GM23248 (cell line): ENCODE results near the gene VWA1. TPM values are rescaled to one million over a fixed set of nuclear protein-coding genes. Genes with fewer than 3 reads are reported as not detected.

Experiments used
- DNase-seq: peaks from one replicate; pipeline ENCODE4 v3.0.0-alpha.2; 2015
- H2AFZ ChIP-seq: fragments of 200-600 bp; sonication (generic); 2 replicates; pipeline ENCODE4 v1.6.1; 2016; ENCODE audit warnings: antibody characterized with exemption
- H3F3A ChIP-seq: fragments of 200-600 bp; sonication (generic); 2 replicates; pipeline ENCODE4 v1.6.1; 2016; ENCODE audit warnings: mild to moderate bottlenecking, antibody characterized with exemption, mixed run types; ENCODE audit not compliant: insufficient read depth
- H3K27ac ChIP-seq: fragments of 200-600 bp; sonication (generic); 2 replicates; pipeline ENCODE4 v1.5.1; 2016; ENCODE audit warnings: mild to moderate bottlenecking
- H3K27me3 ChIP-seq: fragments of 200-600 bp; sonication (generic); replicated peaks from 2 replicates; pipeline ENCODE4 v1.6.1; 2016; ENCODE audit warnings: mild to moderate bottlenecking; ENCODE audit not compliant: insufficient read depth
- H3K36me3 ChIP-seq: fragments of 200-600 bp; sonication (generic); 2 replicates; pipeline ENCODE4 v1.6.1; 2016; ENCODE audit warnings: low read depth, mild to moderate bottlenecking
- H3K4me1 ChIP-seq: fragments of 200-600 bp; sonication (generic); 2 replicates; pipeline ENCODE4 v1.6.1; 2016; ENCODE audit warnings: mild to moderate bottlenecking; ENCODE audit not compliant: insufficient read depth
- H3K4me2 ChIP-seq: fragments of 200-600 bp; sonication (generic); one replicate; pipeline ENCODE4 v1.6.1; 2016; ENCODE audit warnings: mild to moderate bottlenecking; ENCODE audit not compliant: unreplicated experiment
- H3K4me3 ChIP-seq: fragments of 200-600 bp; sonication (generic); 2 replicates; pipeline ENCODE4 v1.5.1; 2016; ENCODE audit warnings: mild to moderate bottlenecking
- H3K79me2 ChIP-seq: fragments of 200-600 bp; sonication (generic); 2 replicates; pipeline ENCODE4 v1.6.1; 2016; ENCODE audit warnings: mild to moderate bottlenecking; ENCODE audit not compliant: insufficient read depth
- H3K9ac ChIP-seq: fragments of 200-600 bp; sonication (generic); 2 replicates; pipeline ENCODE4 v1.6.1; 2016; ENCODE audit warnings: mild to moderate bottlenecking
- H3K9me2 ChIP-seq: fragments of 200-600 bp; sonication (generic); 2 replicates; pipeline ENCODE4 v1.6.1; 2016; ENCODE audit warnings: mixed run types, mild to moderate bottlenecking, moderate library complexity; ENCODE audit not compliant: insufficient read depth
- H3K9me3 ChIP-seq: fragments of 200-600 bp; sonication (generic); one replicate; pipeline ENCODE4 v1.6.1; 2017; ENCODE audit warnings: low read depth
- H4K20me1 ChIP-seq: fragments of 200-600 bp; sonication (generic); 2 replicates; pipeline ENCODE4 v1.6.0; 2016; ENCODE audit not compliant: insufficient read depth
- EZH2 ChIP-seq: fragments of 200-600 bp; sonication (generic); IDR thresholded peaks from 2 replicates; pipeline ENCODE4 v1.6.1; 2018; ENCODE audit warnings: antibody characterized with exemption, mild to moderate bottlenecking; ENCODE audit not compliant: insufficient read depth, poor library complexity, severe bottlenecking
- EZH2phosphoT487 ChIP-seq: fragments of 200-600 bp; sonication (generic); IDR thresholded peaks from 2 replicates; pipeline ENCODE4 v1.6.1; 2018; ENCODE audit warnings: antibody characterized with exemption, moderate library complexity, mild to moderate bottlenecking, low read depth; ENCODE audit not compliant: insufficient read depth
- WGBS, 2 experiments: methylation state at CpG; one replicate each; pipeline ENCODE4 v1.1.6; 2015 to 2017; ENCODE audit warnings: low lambda C conversion rate in 2 of 2, low coverage in 1 of 2; ENCODE audit errors: missing lambda C conversion rate in 2 of 2; 5-methylcytosine and 5-hydroxymethylcytosine counted together
- in situ Hi-C: fragments of 300-500 bp; cut with MboI; formaldehyde crosslinking; loops from 2 replicates; pipeline ENCODE4 v1.15.0; 2020
- polyA plus RNA-seq: library from polyadenylated mRNA; unstranded; fragments of >200 nt; fragmentation: Nextera tagmentation; extraction: Ambion mirVana; gene quantifications from 2 replicates; pipeline ENCODE4 v1.2.1, GENCODE V29; 2016
- total RNA-seq: library from RNA; depleted of rRNA; stranded (reverse); fragments of >200 nt; shearing (Covaris generic); gene quantifications from 2 replicates; pipeline ENCODE4 v1.2.3, GENCODE V29; 2014

The VWA1 gene
- total and polyA plus RNA-seq, 2 experiments from 2014 or later, result 1.3 to 1.4 TPM

DNA sequence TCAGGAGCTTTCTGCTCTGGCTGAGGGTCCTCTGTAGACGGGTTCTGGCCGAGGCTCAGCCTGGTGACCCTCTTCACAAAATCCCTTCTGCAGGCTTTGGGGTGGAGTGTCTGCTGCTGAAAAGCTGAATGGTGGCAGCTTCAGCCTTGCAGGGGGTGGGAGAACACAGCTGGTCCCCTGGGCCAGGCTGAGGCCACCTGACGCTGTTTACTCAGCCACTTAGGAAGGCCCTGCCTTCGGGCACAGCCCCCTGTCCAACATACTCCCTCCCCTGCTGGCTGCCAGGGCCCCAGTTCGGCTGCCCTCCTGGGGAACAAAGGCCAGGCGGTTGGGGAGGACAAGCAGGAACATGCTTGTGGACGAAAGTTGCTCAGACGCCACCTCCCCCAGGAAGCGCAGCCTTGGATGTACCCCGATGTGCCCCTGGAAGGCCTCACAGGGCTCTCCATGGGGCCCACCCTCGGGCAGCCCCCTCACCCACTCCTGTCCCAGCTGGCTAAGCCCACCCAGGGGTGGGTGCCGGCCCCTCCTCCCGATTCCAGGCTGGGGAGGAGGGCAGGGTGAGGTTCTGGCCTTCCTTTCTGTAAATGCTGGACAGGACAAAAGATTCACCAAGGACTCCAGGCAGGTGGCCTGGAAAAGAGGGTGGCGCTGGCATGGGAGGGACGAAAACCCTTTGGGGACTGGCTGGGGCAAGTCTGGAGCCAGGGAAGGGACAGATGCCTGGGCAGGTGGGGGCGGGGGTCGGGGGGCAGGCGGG lies 14.2 kb upstream of the VWA1 start, which contains the start of gene ANKRD65:
Gene ANKRD65 (minus strand): TSS at position 130 of the 760 bp plus-strand sequence. CDS start 271 bp downstream, outside the sequence.
- Histone ChIP-seq H4K20me1 (no peaks in the 10 kb centered on the region), H3K4me1 (no peaks in the 10 kb centered on the region), H3K9me2 (no peaks in the 10 kb centered on the region), H3K79me2 (no peaks in the 10 kb centered on the region), H3K9me3 (no peaks in the 10 kb centered on the region), H3K36me3 (no peaks in the 10 kb centered on the region), H3K27me3 (no peaks in the 10 kb centered on the region), H3K4me3 (no peak within 1 kb of the TSS), H3K4me2 (no peak within 1 kb of the TSS), H3K27ac (no peak within 1 kb of the TSS), H2AFZ (no peak within 1 kb of the TSS), H3K9ac (no peak within 1 kb of the TSS), H3F3A (no peaks in the 10 kb centered on the region)
- TF ChIP-seq EZH2phosphoT487 (no peak), EZH2 (no peak)
- no peak for DNase-seq
- WGBS, 2 experiments, result 82 to 83% methylated on average over 14 to 17 of the region's 18 CpGs
- in situ Hi-C loops, result no loop called here

DNA sequence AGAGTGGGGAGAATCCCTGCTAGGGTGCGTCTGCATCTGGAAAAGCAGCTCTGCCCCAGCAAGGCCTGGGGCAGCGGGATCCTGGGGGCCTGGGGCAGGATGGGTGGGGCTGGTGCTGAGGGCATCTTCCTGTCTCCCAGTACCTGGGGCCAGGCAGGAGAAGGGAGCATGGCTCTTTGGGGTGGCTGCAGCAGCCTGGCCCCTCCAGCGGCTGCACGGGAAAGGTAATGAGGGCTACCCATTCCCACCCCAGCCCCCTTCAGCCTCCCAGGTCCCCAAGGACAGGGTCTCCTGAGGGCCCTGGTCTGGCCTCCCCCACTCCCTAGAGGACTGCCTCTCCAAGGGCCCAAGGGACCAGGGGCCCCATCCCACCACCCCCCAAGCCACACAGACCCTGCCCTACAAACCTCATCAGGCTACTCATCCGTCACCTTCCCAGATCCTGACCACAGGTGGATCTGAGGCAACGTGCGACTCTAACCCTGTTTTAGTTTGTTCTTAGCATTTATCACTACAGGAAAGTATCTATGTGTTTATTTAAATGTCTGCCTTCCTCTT lies 13.5 kb upstream of the VWA1 start:
- Histone ChIP-seq H3F3A (no peaks in the 10 kb centered on the region), H3K79me2 (no peaks in the 10 kb centered on the region), H3K9ac (no peak overlapping the region), H3K4me3 (no peak overlapping the region), H3K4me2 (no peak overlapping the region), H4K20me1 (no peaks in the 10 kb centered on the region), H3K4me1 (no peaks in the 10 kb centered on the region), H3K27me3 (no peaks in the 10 kb centered on the region), H3K9me2 (no peaks in the 10 kb centered on the region), H3K9me3 (no peaks in the 10 kb centered on the region), H2AFZ (no peak overlapping the region), H3K27ac (no peak overlapping the region), H3K36me3 (no peaks in the 10 kb centered on the region)
- DNase-seq, result no peak
- 89 to 93% methylated on average over 3 to 5 of the region's 7 CpGs for WGBS, 2 experiments
- in situ Hi-C loops, result no loop called here
- TF ChIP-seq EZH2phosphoT487 (no peak), EZH2 (no peak)

DNA sequence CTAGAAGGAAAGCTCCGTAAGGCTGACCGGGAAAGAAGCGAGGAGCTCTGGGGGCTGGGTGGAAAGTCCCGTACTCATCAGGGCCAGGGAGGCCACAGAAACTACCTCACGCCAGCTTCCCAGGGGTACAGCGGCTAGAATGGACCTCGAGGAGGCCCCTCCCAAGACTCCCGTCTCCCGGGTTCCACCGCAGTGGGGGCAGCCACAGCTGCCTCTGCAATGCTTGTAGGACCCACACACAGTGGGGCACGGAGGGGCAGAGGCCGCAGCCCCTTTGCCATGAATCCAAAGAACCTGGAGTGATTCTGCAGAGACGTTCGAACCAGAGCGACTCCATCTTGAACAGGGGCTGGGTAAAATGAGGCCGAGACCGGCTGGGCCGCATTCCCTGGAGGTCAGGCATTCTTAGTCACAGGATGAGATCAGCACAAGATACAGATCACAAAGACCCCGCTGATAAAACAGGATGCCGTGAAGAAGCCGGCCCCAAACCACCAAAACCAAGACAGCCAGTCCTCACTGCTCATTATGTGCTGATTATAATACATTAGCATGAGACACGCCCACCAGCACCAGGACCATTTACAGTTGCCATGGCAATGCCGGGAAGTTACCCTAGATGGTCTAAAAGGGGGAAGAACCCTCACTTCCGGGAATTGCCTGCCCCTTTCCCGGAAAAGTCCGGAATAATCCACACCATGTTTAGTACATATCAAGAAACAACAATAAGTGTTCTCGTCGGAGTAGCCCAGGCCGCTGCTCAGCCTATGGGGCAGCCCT lies 12.8 kb upstream of the VWA1 start:
- Histone ChIP-seq H3K9ac (no peak overlapping the region), H3K27ac (no peak overlapping the region)
- DNase-seq, result peak; percentile 13

DNA sequence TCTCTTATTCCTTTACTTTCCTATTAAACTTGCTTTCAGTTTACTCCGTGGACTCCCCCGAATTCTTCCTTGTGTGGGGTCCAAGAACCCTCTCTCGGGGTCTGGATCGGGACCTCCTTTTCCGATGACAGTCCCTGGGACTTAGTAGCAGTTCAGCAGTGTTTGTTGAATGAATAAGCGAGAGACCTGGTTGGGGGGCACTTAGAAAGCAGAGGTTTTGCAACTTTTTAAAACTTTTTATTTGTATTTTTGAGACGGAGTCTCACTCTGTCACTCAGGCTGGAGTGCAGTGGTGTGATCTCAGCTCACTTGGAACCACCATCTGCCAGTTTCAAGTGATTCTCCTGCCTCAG lies 12.3 kb upstream of the VWA1 start:
- 77% methylated on average over 7 of the region's 7 CpGs for WGBS, 2 experiments
- TF ChIP-seq EZH2phosphoT487 (no peak), EZH2 (no peak)
- H3F3A ChIP-seq, result no peaks in the 10 kb centered on the region

More for the DNA sequence above, 12.8 kb upstream of the VWA1 start:
- WGBS, 2 experiments, result 82 to 84% methylated on average over 29 of the region's 29 CpGs
- H3K36me3 ChIP-seq, result no peaks in the 10 kb centered on the region
- no peaks in the 10 kb centered on the region for H3K27me3 ChIP-seq
- H3K4me2 ChIP-seq, result no peak overlapping the region
- no peak overlapping the region for H3K4me3 ChIP-seq
- no peak overlapping the region for H2AFZ ChIP-seq
- in situ Hi-C loops, result no loop called here
- no peak for TF ChIP-seq EZH2phosphoT487
- no peak for TF ChIP-seq EZH2
- no peaks in the 10 kb centered on the region for H3K9me2 ChIP-seq
- H3F3A ChIP-seq, result no peaks in the 10 kb centered on the region
- no peaks in the 10 kb centered on the region for H3K79me2 ChIP-seq
- no peaks in the 10 kb centered on the region for H3K9me3 ChIP-seq
- H3K4me1 ChIP-seq, result no peaks in the 10 kb centered on the region
- H4K20me1 ChIP-seq, result no peaks in the 10 kb centered on the region

More for the DNA sequence above, 12.3 kb upstream of the VWA1 start:
- Histone ChIP-seq H3K9me3 (no peaks in the 10 kb centered on the region), H3K4me2 (no peak overlapping the region), H3K27me3 (no peaks in the 10 kb centered on the region), H3K36me3 (no peaks in the 10 kb centered on the region), H3K4me3 (no peak overlapping the region), H3K79me2 (no peaks in the 10 kb centered on the region), H4K20me1 (no peaks in the 10 kb centered on the region), H3K9me2 (no peaks in the 10 kb centered on the region), H3K9ac (no peak overlapping the region), H2AFZ (no peak overlapping the region), H3K4me1 (no peaks in the 10 kb centered on the region), H3K27ac (no peak overlapping the region)
- no peak for DNase-seq
- in situ Hi-C loops, result no loop called here
